Liver (tissue), 3 donors: ENCODE measurements around the gene TAF1D.

ENCODE experiments used
- JUND ChIP-seq, 2 donors: IDR thresholded peaks; 2 replicates each; pipeline ENCODE4 v1.6.1; 2016; ENCODE audit warnings: antibody characterized with exemption in 2 of 2
- SP1 ChIP-seq: IDR thresholded peaks from 2 replicates; pipeline ENCODE4 v1.6.1; 2018; ENCODE audit warnings: antibody characterized with exemption, mild to moderate bottlenecking
- TF ChIP-seq, protein P1 (sequence below): fragments of 150-350 bp; IDR thresholded peaks from 2 replicates; pipeline ENCODE4 v1.5.1; 2017; ENCODE audit warnings: improper control_type of control experiment, low read depth, low read length; ENCODE audit not compliant: missing input control
- donor health status: healthy.
- donor health status: healthy.

DNA sequence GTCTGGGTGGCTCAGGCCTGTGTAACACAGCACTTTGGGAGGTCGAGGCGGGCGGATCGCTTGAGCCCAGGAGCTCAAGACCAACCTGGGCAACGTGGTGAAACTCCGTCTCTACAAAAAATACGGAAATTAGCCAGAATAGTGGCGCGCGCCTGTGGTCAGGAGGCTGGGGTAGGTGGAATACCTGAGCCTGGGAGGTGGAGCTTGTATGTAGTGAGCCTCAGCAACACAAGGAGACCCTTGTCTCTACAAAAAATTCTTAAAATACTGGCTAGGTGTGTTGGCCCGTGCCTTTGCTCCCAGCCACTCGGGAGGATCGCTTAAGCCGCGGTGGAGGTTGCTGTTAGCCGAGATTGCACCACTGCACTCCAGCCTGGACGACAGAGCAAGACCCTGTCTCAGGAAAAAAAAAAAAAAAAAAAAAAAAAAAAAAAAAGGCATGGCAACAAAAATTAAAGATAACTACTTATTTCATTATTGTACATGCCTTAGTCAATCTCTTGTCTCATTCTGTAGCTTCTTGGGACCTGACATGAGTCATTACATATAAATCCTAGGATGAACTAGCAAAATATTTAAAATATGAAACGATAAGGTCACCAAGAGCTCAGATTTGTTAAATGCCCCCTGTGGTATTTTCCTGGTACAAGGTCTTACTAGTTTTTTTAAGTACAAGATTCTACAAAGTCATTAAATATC, 1.1 kb downstream of the TAF1D start:
- TF ChIP-seq, protein P1, sequence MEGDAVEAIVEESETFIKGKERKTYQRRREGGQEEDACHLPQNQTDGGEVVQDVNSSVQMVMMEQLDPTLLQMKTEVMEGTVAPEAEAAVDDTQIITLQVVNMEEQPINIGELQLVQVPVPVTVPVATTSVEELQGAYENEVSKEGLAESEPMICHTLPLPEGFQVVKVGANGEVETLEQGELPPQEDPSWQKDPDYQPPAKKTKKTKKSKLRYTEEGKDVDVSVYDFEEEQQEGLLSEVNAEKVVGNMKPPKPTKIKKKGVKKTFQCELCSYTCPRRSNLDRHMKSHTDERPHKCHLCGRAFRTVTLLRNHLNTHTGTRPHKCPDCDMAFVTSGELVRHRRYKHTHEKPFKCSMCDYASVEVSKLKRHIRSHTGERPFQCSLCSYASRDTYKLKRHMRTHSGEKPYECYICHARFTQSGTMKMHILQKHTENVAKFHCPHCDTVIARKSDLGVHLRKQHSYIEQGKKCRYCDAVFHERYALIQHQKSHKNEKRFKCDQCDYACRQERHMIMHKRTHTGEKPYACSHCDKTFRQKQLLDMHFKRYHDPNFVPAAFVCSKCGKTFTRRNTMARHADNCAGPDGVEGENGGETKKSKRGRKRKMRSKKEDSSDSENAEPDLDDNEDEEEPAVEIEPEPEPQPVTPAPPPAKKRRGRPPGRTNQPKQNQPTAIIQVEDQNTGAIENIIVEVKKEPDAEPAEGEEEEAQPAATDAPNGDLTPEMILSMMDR = no peak
- no peak for TF ChIP-seq JUND (IDR thresholded peaks at IDR 0.05)
- no peak for TF ChIP-seq SP1
